H1 (cell line): Measurements from ENCODE around the gene CHMP4A. TPM values are rescaled to one million over a fixed set of nuclear protein-coding genes. Genes with fewer than 3 reads are reported as not detected.

ENCODE experiments used
- BRCA1 ChIP-seq: IDR thresholded peaks from 2 replicates; pipeline ENCODE4 v1.6.1; 2012; ENCODE audit warnings: low read depth, low read length, improper control_type of control experiment
- CEBPB ChIP-seq: IDR thresholded peaks from 2 replicates; pipeline ENCODE4 v1.6.1; 2012; ENCODE audit warnings: low read depth, low read length
- CHD1 ChIP-seq: IDR thresholded peaks from 2 replicates; pipeline ENCODE4 v1.6.1; 2012; ENCODE audit warnings: low read depth, low read length, improper control_type of control experiment
- GTF2F1 ChIP-seq: IDR thresholded peaks from 2 replicates; pipeline ENCODE4 v1.6.1; 2012; ENCODE audit warnings: low read depth, low read length, improper control_type of control experiment, borderline replicate concordance
- RAD21 ChIP-seq, 2 experiments: IDR thresholded peaks in 1 of 2; conservative IDR thresholded peaks in 1 of 2; 2 replicates each; pipeline ENCODE4 v1.6.1; 2011; ENCODE audit warnings: low read depth in 2 of 2, low read length in 2 of 2, improper control_type of control experiment in 1 of 2, inconsistent platforms in 1 of 2, mild to moderate bottlenecking in 1 of 2, moderate library complexity in 1 of 2
- SIN3A ChIP-seq, 2 experiments: IDR thresholded peaks in 1 of 2; conservative IDR thresholded peaks in 1 of 2; 2 replicates each; pipeline ENCODE4 v1.6.1; 2011 to 2012; ENCODE audit warnings: low read length in 2 of 2, improper control_type of control experiment in 1 of 2, low read depth in 1 of 2, mild to moderate bottlenecking in 1 of 2
- SP4 ChIP-seq: IDR thresholded peaks from 2 replicates; pipeline ENCODE4 v1.6.1; 2012; ENCODE audit warnings: low read length, inconsistent platforms
- YY1 ChIP-seq: IDR thresholded peaks from 2 replicates; pipeline ENCODE4 v1.6.1; 2011; ENCODE audit warnings: low read depth, mild to moderate bottlenecking, low read length
- polyA plus RNA-seq, 7 experiments: library from polyadenylated mRNA; depleted of rRNA in 3 of 7; stranded (reverse) in 5 of 7; unstranded in 2 of 7; fragments of >200 nt in 5 of 7; fragments of 200-250 nt in 2 of 7; gene quantifications; 1 replicate in 5 of 7; 2 replicates in 1 of 7; 4 replicates in 1 of 7; pipeline versions ENCODE4 v1.2.1 to v1.2.3, GENCODE V29; 2011 to 2013; ENCODE audit warnings: missing spikeins in 2 of 7, mixed read lengths in 2 of 7
- total RNA-seq: library from RNA; stranded (reverse); fragmentation: NEBNext Ultra II Directional; extraction: Animal tissue kit (Norgen Biotek cat#: 25700); gene quantifications from 2 replicates; pipeline ENCODE4 v1.2.1, GENCODE V29; 2021

Gene CHMP4A
- total and polyA plus RNA-seq, 2 of the 8 experiments (the other 6 are each of a cell fraction or from before 2014, with no cell fraction given), result 32.9 to 37.6 TPM

- no peak for TF ChIP-seq CHD1
- TF ChIP-seq BRCA1, result no peak
- TF ChIP-seq GTF2F1, result no peak
- TF ChIP-seq CEBPB, result no peak
- TF ChIP-seq RAD21 (IDR thresholded peaks at IDR 0.05 in 1 of 2, conservative IDR thresholded peaks at IDR 0.05 in 1 of 2; ENCODE audit: low read depth in 2 of 2, low read length in 2 of 2), result no peak
- TF ChIP-seq SIN3A (conservative IDR thresholded peaks at IDR 0.05 in 1 of 2, IDR thresholded peaks at IDR 0.05 in 1 of 2; ENCODE audit: low read depth in 1 of 2, low read length in 2 of 2), result no peak
- TF ChIP-seq YY1, result no peak
- no peak for TF ChIP-seq SP4
Measured at GRCh38 chr14:24167469-24168114, 45.7 kb downstream of the CHMP4A start (continued).
